ENCODE measurements around the gene ZNF329.

The ZNF329 gene

GRCh38 chr19:58108546-58108817 lies 42.1 kb downstream of the ZNF329 start:
- TF ChIP-seq, protein P1, sequence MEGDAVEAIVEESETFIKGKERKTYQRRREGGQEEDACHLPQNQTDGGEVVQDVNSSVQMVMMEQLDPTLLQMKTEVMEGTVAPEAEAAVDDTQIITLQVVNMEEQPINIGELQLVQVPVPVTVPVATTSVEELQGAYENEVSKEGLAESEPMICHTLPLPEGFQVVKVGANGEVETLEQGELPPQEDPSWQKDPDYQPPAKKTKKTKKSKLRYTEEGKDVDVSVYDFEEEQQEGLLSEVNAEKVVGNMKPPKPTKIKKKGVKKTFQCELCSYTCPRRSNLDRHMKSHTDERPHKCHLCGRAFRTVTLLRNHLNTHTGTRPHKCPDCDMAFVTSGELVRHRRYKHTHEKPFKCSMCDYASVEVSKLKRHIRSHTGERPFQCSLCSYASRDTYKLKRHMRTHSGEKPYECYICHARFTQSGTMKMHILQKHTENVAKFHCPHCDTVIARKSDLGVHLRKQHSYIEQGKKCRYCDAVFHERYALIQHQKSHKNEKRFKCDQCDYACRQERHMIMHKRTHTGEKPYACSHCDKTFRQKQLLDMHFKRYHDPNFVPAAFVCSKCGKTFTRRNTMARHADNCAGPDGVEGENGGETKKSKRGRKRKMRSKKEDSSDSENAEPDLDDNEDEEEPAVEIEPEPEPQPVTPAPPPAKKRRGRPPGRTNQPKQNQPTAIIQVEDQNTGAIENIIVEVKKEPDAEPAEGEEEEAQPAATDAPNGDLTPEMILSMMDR (conservative IDR thresholded peaks at IDR 0.05): no peak
- TF ChIP-seq ZFX (IDR thresholded peaks at IDR 0.05): no peak
- no peak overlapping the region for H3K27ac ChIP-seq

DNA sequence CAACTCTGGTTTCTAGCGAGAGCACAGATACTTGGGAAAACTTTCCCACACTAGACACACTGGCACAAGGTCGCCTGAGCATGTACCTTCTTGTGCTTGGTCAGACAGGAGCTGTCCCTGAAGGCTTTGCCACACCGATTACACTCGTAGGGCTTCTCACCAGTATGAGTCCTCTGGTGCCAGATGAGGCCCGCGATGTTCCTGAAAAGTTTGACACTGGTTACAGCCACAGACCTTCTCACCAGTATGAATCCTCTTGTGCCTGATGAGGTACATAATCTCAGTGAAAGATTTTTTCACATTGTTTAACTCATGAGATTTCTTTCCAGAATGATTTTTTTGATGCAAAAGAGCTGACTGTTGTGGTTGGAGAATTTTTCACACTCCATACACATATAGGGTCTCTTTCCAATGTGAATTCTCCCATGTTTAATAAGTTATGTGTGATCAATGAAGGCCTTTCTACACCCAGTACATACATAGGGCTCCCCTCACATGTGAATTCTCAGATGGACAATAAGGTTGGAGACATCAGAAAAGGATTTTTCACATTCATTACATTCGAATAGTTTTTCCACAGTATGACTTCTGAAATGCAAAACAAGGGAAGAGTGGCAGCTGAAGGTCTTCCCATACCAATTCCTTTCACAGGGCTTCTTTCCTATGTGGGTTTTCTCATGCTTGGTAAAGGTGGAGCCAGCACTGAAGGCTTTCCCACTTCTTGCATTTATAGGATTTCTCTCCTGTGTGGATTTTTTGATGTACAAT lies 42.6 kb downstream of the ZNF329 start:
- TF ChIP-seq, protein P1 (conservative IDR thresholded peaks at IDR 0.05): no peak
- TF ChIP-seq ZFX (IDR thresholded peaks at IDR 0.05): no peak
- H3K27ac ChIP-seq: no peak overlapping the region

DNA sequence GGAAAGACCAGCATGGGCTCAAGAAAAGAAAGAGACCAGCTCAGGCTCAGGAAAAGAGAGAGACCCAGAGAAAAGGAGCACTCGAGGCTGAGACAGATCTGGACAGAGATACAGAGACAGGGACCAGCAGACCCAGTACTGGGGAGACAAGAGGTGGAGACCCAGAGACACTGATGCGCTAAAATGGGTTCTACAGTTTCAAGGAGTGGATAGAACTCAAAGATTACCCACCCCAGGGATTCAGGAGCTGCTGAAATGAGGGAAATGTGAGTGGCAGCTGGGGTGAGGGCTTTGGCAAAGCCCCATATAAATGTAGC lies 51.9 kb downstream of the ZNF329 start:
- TF ChIP-seq ZFX (IDR thresholded peaks at IDR 0.05): no peak
- TF ChIP-seq, protein P1 (conservative IDR thresholded peaks at IDR 0.05): no peak
- H3K27ac ChIP-seq: no peak overlapping the region

GRCh38 chr19:58097781-58098681 lies 52.6 kb downstream of the ZNF329 start, which contains the start of gene ZSCAN18:
Gene ZSCAN18 (minus strand): TSS chr19:58098231. CDS start chr19:58090267, 7,964 bp downstream.
- TF ChIP-seq, protein P1 (conservative IDR thresholded peaks at IDR 0.05): no peak
- no peak for TF ChIP-seq ZFX (IDR thresholded peaks at IDR 0.05)
- H3K27ac ChIP-seq: no peak within 1 kb of the TSS

DNA sequence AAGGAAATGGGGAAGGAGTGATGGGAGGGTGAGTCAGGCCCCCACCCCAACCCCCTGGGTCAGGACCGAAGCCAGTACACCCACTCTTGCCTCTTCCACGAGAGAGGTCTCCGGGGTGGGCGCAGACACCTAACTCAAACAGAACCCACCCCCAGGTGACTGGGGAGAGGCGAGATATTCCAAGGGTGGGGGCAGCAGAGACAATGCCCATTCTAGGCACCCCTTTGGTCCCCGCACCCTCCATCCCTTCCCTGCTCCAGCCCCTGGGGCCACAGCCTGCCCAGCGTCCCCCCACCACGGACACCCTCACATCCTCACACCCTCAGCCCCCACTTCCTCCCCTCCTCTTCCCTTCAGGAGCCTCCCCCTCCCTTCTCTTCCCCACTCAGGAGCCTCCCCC lies 53.2 kb downstream of the ZNF329 start:
- H3K27ac ChIP-seq: no peak overlapping the region
- TF ChIP-seq, protein P1 (conservative IDR thresholded peaks at IDR 0.05): no peak

GRCh38 chr19:58096884-58097283 lies 53.7 kb downstream of the ZNF329 start:
- TF ChIP-seq, protein P1 (conservative IDR thresholded peaks at IDR 0.05): no peak
- TF ChIP-seq ZFX (IDR thresholded peaks at IDR 0.05): no peak

GRCh38 chr19:58095328-58095727 lies 55.3 kb downstream of the ZNF329 start:
- TF ChIP-seq, protein P1 (conservative IDR thresholded peaks at IDR 0.05): no peak
- TF ChIP-seq ZFX (IDR thresholded peaks at IDR 0.05): no peak
- no peak overlapping the region for H3K27ac ChIP-seq

More at GRCh38 chr19:58096884-58097283, 53.7 kb downstream of the ZNF329 start:
- H3K27ac ChIP-seq: no peak overlapping the region
